GM12878 (cell line): ENCODE data around the gene MSH4.
"Not testable (repeated sequence)": the region's sequence is repeated elsewhere in the genome, so short reads cannot be mapped to it uniquely, and the experiment has no call there.

Experiments used
- CEBPB ChIP-seq, 2 experiments: fragments of 150-350 bp in 1 of 2; IDR thresholded peaks; 2 replicates each; pipeline ENCODE4 v1.6.1; 2012 to 2014; ENCODE audit warnings: low read depth in 2 of 2, low read length in 2 of 2, borderline replicate concordance in 1 of 2, inconsistent platforms in 1 of 2
- CHD4 ChIP-seq: fragments of 200-600 bp; sonication (generic); IDR thresholded peaks from 2 replicates; pipeline ENCODE4 v1.6.1; 2016; ENCODE audit warnings: mild to moderate bottlenecking
- CTCF ChIP-seq, 3 experiments: IDR thresholded peaks in 2 of 3; conservative IDR thresholded peaks in 1 of 3; 2 replicates each; pipeline ENCODE4 v1.5.1; 2011; ENCODE audit warnings: low read depth in 3 of 3, low read length in 3 of 3, mild to moderate bottlenecking in 3 of 3, control low read depth in 2 of 3, moderate library complexity in 2 of 3, inconsistent platforms in 1 of 3, mixed read lengths in 1 of 3; ENCODE audit not compliant: control insufficient read depth in 2 of 3, insufficient read depth in 1 of 3; ENCODE audit errors: extremely low read depth in 1 of 3
- EZH2 ChIP-seq: IDR thresholded peaks from 2 replicates; pipeline ENCODE4 v1.6.1; 2012; ENCODE audit warnings: low read depth, mild to moderate bottlenecking, control low read depth, inconsistent platforms, low read length, borderline replicate concordance; ENCODE audit not compliant: control insufficient read depth
- NFIC ChIP-seq: IDR thresholded peaks from 2 replicates; pipeline ENCODE4 v1.6.1; 2012; ENCODE audit warnings: low read depth, mild to moderate bottlenecking, inconsistent platforms, low read length, moderate library complexity
- POLR2A ChIP-seq: IDR thresholded peaks from 2 replicates; pipeline ENCODE4 v1.6.1; 2011; ENCODE audit warnings: low read depth, mild to moderate bottlenecking, low read length
- POLR2AphosphoS5 ChIP-seq: IDR thresholded peaks from 2 replicates; pipeline ENCODE4 v1.6.1; 2011; ENCODE audit warnings: mild to moderate bottlenecking, low read length, inconsistent platforms
- SMC3 ChIP-seq: IDR thresholded peaks from 2 replicates; pipeline ENCODE4 v1.6.1; 2011; ENCODE audit warnings: low read length, improper control_type of control experiment, borderline replicate concordance
- TCF7 ChIP-seq: IDR thresholded peaks from 2 replicates; pipeline ENCODE4 v1.6.1; 2014; ENCODE audit warnings: antibody characterized with exemption, borderline replicate concordance
- ZNF274 ChIP-seq: IDR thresholded peaks from one replicate; pipeline ENCODE4 v1.8.0; 2011; ENCODE audit not compliant: insufficient read length, insufficient read depth
- TF ChIP-seq, protein P1 (sequence below): IDR thresholded peaks from 2 replicates; pipeline ENCODE4 v1.6.1; 2012; ENCODE audit warnings: low read depth, low read length, improper control_type of control experiment

DNA sequence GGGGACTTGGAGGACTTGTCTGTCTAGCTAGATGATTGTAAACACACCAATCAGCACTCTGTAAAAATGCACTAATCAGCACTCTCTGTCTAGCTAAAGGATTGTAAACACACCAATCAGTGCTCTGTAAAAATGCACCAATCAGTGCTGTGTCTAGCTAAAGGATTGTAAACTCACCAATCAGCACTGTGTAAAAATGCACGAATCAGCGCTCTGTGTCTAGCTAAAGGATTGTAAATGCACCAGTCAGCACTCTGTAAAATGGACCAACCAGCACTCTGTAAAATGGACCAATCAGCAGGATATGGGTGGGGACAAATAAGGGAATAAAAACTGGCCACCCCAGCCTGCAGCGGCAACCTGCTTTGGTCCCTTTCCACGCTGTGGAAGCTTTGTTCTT, 38.1 kb upstream of the MSH4 start:
- not testable (repeated sequence) for TF ChIP-seq NFIC; POLR2A; CTCF (IDR thresholded peaks at IDR 0.05 in 2 of 3, conservative IDR thresholded peaks at IDR 0.05 in 1 of 3; ENCODE audit: control insufficient read depth in 2 of 3, extremely low read depth in 1 of 3, insufficient read depth in 1 of 3, low read depth in 3 of 3, low read length in 3 of 3); CHD4; ZNF274; SMC3; CEBPB (IDR thresholded peaks at IDR 0.05; ENCODE audit: borderline replicate concordance in 1 of 2, low read depth in 2 of 2, low read length in 2 of 2); EZH2; TCF7; POLR2AphosphoS5
- TF ChIP-seq, protein P1, sequence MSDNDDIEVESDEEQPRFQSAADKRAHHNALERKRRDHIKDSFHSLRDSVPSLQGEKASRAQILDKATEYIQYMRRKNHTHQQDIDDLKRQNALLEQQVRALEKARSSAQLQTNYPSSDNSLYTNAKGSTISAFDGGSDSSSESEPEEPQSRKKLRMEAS: not testable (repeated sequence)
